Measurements from ENCODE around the gene TEAD4. TPM values are rescaled to one million over a fixed set of nuclear protein-coding genes. Genes with fewer than 3 reads are reported as not detected.

TEAD4 gene
- total RNA-seq, 1 donor from 2014 or later, result 37.4 TPM

DNA sequence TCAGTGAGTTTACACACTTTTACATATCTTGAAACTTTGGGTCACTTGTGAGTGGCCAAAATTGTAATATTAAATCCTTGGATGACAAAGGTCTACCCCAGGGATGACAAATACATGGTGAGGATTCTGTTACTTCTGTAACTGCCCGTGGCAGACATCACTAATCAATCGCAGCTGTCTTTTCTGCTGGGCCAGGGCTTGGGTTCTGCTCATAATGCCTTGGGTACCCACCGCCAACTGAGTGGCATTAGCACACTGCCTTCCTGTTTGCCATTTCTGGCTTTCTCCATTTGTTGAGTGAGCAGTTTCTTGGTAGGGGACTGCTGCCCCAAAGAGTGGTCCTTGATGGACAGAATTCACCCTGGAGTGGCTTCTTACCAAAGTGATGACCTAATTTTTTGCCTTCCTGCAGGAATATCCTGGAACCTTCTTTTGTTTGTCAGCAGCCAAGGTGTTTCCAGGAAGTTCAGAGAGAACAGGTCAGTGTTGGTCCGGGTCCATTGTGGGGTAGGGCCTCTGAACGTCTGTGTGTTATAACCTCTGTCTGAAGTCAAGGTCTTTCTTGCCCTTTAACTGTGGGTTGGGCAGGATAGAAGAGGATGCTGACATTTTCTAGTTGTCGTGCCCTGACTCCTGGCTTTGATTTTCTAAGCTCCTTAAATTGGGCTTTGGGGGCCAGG is 124.2 kb downstream of the TEAD4 start:
- no peak for DNase-seq

DNA sequence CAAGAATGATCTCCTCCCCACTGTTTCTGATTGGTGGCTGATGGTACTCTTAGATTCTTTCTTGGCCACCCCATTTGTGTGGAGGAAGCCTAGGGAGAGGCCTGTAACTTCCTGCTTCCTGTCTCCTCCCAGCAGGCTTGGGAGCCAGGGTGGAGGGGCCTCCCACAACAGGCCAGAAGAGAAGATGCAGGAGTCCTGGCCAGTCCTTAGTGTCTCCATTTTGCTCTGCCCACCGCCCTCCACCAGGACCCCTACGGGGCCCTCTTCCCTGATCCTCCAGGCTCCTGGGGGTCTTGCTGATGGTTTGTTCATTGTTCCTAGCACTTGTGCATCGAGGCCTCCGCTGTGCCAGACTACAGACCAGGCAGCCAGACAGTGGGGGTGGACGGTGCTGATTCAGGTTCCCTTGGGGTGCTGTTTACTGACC is 124.7 kb downstream of the TEAD4 start:
- DNase-seq, result no peak

DNA sequence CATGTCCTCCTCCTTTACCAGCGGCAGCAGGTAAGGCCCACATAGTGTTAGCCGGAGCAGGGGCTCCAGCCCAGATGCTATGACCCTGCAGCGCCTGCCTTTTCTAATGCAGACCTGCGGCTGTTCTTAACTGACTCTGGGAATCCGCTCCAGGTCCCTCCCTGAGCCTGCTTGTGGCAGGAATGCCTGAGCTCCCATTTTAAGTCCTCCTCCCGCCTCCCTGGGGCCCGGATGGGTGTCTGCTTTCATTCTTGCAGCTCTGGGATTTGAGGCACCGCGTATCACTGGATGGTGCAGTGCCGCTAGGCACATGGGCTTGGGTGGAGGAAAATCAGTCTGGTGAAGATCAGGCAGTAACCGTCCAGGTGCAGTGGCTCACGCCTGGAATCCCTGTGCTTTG is 125.5 kb downstream of the TEAD4 start:
- peak; percentile 65 for DNase-seq

DNA sequence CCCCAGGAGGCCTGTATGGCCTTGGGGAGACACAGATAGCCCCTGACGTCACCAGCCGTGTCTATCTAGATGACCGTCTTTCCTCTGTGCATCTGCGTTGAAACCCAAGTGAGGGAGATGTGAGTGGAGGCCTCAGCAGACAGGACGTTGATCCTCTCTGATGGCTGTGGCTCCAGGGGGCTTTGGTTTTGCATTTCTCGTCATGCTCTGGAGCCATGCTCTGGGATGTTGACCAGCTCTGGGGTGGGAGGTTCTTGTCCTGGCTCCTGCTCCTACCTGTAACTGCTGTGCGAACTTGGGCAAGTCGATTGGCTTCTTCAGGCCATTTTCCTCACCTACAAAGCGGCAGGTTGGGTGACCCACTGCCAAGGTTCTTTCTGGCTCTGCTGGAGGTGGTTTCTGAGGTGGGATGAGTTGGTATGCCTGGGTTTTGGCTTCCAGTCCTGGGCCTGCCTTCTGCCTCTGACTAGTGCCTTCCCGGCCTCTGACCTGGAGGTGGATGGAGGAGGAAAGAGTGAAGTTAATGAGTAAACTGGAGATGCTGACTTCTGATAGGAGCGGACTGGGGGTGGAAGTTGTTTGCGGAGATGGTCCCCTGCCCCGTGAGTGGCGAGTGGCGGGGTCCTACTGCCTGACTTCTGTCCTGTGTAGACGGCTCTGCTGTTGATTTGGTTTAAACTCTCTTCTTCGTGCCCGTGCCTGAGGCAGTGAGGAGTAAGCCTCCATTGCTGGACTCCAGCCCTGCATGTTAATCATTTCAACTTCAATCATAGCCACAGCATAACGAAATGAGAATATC is 126.3 kb downstream of the TEAD4 start:
- no peak for DNase-seq

DNA sequence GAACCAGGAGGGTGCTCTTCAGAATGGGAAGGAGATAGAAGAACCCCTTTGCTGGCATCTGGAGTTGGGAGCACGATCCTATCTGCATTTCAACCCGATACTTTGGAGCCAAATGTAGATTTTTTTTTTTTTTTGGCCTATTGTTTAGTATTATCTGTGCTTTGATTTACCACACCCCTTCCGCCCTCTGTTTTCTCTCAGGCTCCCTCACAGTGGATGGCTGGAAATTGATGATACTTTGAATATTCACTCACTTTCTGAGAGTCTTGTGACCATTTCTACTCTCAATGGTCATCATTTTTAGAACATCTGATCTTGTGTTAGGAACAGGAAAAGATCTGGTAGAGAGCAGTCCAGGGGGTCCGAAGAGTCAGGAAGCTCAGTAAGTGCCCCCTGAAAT is 127.0 kb downstream of the TEAD4 start:
- no peak for DNase-seq

DNA sequence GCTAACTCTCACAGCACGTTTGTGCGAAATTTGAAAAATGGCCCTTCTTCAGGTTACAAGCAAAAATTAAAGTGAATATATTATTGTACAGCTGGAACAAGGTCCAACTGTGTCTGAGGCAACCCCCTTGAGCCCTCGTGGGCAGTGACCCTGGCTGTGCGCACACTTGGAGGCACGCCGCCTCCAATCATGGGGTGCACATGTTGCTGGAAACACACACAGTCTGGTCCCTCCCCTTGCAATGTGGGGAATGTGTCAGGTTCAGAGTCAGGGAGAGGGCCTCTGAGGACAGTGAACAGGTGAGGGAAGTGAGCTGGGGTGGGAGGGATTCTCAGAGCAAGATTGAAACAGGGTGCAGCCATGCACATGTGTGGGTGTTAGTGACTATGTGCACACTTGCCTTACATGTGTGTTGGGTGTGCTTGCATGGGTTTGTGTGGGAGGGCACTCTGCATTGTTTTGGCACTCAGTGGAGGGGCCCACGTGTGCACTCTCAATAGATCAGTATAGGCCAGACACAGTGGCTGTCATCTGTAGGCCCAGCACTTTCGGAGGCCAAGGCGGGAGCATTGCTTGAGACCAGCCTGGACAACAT is 127.6 kb downstream of the TEAD4 start:
- no peak for DNase-seq

DNA sequence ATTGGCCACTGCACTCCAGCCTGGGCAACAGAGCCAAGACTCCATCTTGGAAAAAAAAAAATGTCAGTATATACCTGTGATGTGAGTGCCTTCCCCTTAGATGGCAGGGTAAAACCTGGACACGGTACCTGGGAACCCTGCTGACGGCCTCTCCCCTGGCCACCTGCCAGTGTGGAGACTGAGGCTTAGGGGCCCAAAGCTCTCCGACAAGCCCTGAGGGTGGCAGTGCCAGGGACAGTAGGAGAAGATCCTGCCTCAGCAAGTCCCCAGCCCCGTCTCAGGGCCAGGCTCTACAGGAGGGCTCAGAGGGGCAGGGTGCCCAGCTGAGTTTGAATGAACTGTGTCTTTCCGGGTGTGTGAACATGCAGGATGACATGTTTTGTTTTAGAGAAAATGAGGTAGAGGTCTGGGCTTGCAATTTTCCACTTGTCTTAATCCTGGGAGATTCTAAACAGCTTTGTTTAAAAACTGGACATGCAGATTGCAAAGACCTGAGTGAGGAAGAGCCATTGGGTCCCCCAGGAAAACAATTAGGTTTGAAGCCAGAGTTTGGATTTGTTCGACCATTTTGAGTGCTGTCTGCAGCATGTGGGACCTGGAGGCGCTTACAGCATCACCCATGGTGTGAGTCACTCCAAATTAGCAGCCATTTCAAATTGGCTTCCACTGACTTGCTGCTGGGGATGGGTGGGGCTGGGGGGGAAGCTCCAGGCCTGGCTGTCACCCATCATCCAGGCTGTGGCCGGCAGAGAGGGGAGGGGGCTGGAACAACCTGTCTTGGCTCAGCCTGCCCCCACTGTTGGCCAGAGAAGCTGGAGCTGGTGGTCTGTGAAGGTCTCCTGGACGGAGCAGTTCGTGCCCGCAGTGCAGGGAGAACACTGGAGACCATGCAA is 128.8 kb downstream of the TEAD4 start:
- DNase-seq, result peak; percentile 82

DNA sequence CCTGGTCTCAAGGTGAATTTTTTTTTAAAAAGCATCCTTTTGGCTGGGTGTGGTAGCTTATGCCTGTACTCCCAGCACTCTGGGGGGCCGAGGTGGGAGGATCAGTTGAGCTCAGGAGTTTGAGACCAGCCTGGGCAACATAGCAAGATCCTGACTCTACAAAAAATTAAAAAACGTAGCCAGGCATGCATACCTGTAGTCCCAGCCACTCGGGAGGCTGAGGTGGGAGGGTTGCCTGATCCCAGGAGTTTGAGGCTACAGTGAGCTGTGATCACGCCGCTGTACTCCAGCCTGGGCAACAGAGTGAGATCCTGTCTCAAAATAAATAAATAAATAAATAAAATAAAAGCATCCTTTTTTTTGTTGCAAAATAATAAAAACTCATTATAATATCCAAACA is 130.4 kb downstream of the TEAD4 start:
- no peak for DNase-seq

Small RNA genes within 50 kb of the gene (small RNA-seq; reads per million reads assigned to genes)
- gene RNU6-1315P (ENCODE audit: low replicate concordance), result not detected

Other genes with a start within 250 kb of the TEAD4 start
- gene FKBP4, start 164.4 kb upstream of the TEAD4 start, total RNA-seq, result 57.7 TPM
- gene ITFG2, start 146.7 kb upstream of the TEAD4 start, total RNA-seq, result 26.7 TPM
- gene NRIP2, start 124.4 kb upstream of the TEAD4 start, total RNA-seq, result 11.8 TPM
- gene TEX52, start 102.4 kb upstream of the TEAD4 start, total RNA-seq, result not detected
- gene FOXM1, start 82.2 kb upstream of the TEAD4 start, total RNA-seq, result 6.8 TPM
- gene RHNO1, start 82.2 kb upstream of the TEAD4 start, total RNA-seq, result 13.4 TPM
- 18.9 TPM for gene TULP3, start 68.5 kb upstream of the TEAD4 start, total RNA-seq
- 162 TPM for gene TSPAN9, start 118.0 kb downstream of the TEAD4 start, total RNA-seq

All from tongue (tissue), 3 donors.